ENCODE results near the gene SLC9A5. TPM values are rescaled to one million over a fixed set of nuclear protein-coding genes. Genes with fewer than 3 reads are reported as not detected.

SLC9A5 gene
- total and polyA plus RNA-seq, 9 of the 15 experiments (the other 6 are each of a cell fraction or from before 2014, with no cell fraction given) = 0.06 to 3.1 (median 1.2) TPM

DNA sequence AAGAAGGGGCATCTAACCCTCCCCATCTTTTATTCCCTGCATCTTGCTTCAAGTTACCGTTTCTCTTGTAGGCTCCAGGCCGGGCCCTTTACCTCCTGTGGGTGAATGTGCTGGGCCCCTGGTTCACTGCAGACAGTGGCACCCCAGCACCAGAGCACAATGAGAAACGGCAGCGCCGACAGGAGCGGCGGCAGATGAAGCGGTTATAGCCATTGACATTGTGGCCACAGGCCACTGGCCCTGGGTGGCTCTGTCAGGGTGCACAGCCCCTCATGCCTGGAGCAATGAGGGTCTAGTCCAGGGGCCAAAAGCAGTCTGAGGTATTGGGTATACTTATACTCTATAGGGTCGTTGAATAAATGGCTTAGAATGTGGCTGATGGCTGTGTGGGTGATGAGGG is 19.9 kb upstream of the SLC9A5 start:
- no peak for ATAC-seq
- Histone ChIP-seq H3K27me3 (ENCODE audit: control insufficient read depth in 2 of 2, insufficient read depth in 2 of 2, low read length in 2 of 2) (no peaks in the 10 kb centered on the region), H3K4me3 (no peak overlapping the region), H2AFZ (ENCODE audit: low read depth, low read length) (no peak overlapping the region), H3K9me1 (ENCODE audit: control insufficient read depth, insufficient read depth, low read length) (no peaks in the 10 kb centered on the region), H3K36me3 (ENCODE audit: control insufficient read depth, insufficient read depth, low read length) (peaks cover 64% of the 10 kb centered on the region; the same call in 2 of the 3 replicates), H3K4me1 (replicated peaks in 1 of 2; ENCODE audit: control insufficient read depth in 2 of 2, insufficient read depth in 2 of 2, low read length in 2 of 2) (peaks cover 18 to 20% of the 10 kb centered on the region in 2 experiments; a peak in 4 of 5 replicates), H4K20me1 (replicated peaks; ENCODE audit: control insufficient read depth, insufficient read depth, low read length) (no peaks in the 10 kb centered on the region), H3K9ac (ENCODE audit: insufficient read depth in 1 of 2, low read depth in 2 of 2, low read length in 2 of 2) (no peak overlapping the region), H3K27ac (ENCODE audit: extremely low read depth, low read depth, low read length) (no peak overlapping the region), H3K9me3 (replicated peaks; ENCODE audit: control insufficient read depth, insufficient read depth, low read depth, low read length) (no peaks in the 10 kb centered on the region), H3K79me2 (ENCODE audit: control insufficient read depth, insufficient read depth, low read length) (peaks cover 21% of the 10 kb centered on the region), H3K4me2 (ENCODE audit: insufficient read depth, low read length) (no peak overlapping the region)
- FAIRE-seq = no peak
- ChIA-PET CTCF (ENCODE audit: low intra/inter-chr PET ratio) (no interaction called here), POLR2A (interaction anchor here (0.9 to 2.8 kb wide), 2 partner anchors 9 to 17 kb away, joined by 3 to 31 read pairs; no protein-coding TSS in a partner anchor)
- in situ Hi-C loops (cut with MboI) (no loop called here), intact Hi-C loops (cut with micrococcal nuclease) (loop anchor here (5.0 kb wide), 1 partner anchor 37 kb away; the partner anchor contains the start of genes E2F4 and EXOC3L1)
- TF ChIP-seq POLR2G (IDR thresholded peaks at IDR 0.05; ENCODE audit: low read depth, low read length) = peak; percentile 65
- no peak for TF ChIP-seq FOXM1 (IDR thresholded peaks at IDR 0.05; ENCODE audit: low read depth)
- TF ChIP-seq FOXM1 (CRISPR knock-in tag; IDR thresholded peaks at IDR 0.05; ENCODE audit: low read depth) = no peak
- 0 out of 2 replicates have a peak, but pooled peaks have one; percentile 4 for TF ChIP-seq POLR2A (conservative IDR thresholded peaks at IDR 0.05)
- TF ChIP-seq RBFOX2 (IDR thresholded peaks at IDR 0.05; ENCODE audit: low read depth, low read length) = peak; percentile 40; the same call in 1 of the 2 replicates
- WGBS (ENCODE audit: insufficient coverage, low coverage, missing lambda C conversion rate) = 81% methylated on average over 9 of the region's 9 CpGs
- BruUV-seq (replicated peaks) = no TSS peak
- no peak for DNase-seq (ENCODE audit: extremely low read depth in 1 of 4, low spot score in 3 of 4)

Measured in K562 (cell line).